ENCODE data around the gene SLC25A48.

The SLC25A48 gene

DNA sequence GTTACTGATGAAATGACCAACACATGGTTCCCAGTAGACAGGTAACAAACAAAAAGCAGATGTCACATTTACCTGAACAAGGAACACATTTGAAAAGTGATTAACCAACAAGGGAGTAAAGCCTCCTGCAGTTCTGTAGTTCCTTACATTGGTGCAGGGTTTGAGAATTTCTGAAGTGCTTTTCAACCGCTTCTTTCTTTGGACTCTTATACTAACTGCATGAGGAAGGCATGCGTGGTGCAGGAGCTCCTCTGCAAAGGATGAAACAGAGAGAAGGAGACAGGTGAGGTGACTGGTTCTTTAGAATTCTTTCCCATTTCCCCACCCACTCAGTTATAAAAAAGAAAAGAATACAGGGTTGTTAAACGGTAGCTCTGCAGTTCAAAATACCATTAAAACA, 65.8 kb downstream of the SLC25A48 start:
- H3K4me3 ChIP-seq (ENCODE audit: low read depth, low read length): no peak overlapping the region
- ChIA-PET POLR2A (no interaction called here), CTCF (interaction anchor here (1.4 to 2.1 kb wide), 3 partner anchors 8 to 182 kb away, joined by 5 to 14 read pairs (median 6); no protein-coding TSS in a partner anchor)
- DNase-seq (ENCODE audit: low read depth, low spot score): no peak
- TF ChIP-seq, protein P1, sequence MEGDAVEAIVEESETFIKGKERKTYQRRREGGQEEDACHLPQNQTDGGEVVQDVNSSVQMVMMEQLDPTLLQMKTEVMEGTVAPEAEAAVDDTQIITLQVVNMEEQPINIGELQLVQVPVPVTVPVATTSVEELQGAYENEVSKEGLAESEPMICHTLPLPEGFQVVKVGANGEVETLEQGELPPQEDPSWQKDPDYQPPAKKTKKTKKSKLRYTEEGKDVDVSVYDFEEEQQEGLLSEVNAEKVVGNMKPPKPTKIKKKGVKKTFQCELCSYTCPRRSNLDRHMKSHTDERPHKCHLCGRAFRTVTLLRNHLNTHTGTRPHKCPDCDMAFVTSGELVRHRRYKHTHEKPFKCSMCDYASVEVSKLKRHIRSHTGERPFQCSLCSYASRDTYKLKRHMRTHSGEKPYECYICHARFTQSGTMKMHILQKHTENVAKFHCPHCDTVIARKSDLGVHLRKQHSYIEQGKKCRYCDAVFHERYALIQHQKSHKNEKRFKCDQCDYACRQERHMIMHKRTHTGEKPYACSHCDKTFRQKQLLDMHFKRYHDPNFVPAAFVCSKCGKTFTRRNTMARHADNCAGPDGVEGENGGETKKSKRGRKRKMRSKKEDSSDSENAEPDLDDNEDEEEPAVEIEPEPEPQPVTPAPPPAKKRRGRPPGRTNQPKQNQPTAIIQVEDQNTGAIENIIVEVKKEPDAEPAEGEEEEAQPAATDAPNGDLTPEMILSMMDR (IDR thresholded peaks at IDR 0.05; ENCODE audit: insufficient read depth, low read length, missing control alignments): no peak

DNA sequence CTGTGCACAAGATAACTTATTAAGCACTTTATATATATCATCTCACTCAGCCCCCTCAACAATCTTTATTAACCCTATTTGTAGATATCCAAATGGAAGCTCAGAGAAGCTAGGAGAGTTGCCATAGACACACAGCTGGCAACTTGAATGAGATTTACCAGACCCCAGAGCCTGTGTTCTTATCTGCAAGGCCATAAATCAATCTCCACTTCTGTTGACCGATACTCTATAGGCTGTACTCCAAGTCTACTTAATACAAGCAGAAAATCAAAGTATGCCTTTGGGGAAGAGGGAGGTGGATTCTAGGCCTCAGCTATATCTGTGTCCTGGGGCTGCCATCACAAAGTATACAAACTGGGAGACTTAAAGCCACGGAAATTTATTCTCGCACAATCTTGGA, 67.2 kb downstream of the SLC25A48 start:
- DNase-seq (ENCODE audit: low read depth, low spot score): no peak
- CTCF ChIA-PET: interaction anchor here (0.7 to 1.0 kb wide), 2 partner anchors 11 to 310 kb away, joined by 3 to 4 read pairs; no protein-coding TSS in a partner anchor
- no peak overlapping the region for H3K4me3 ChIP-seq (ENCODE audit: low read depth, low read length)
- POLR2A ChIA-PET: no interaction called here
- TF ChIP-seq, protein P1 (IDR thresholded peaks at IDR 0.05; ENCODE audit: insufficient read depth, low read length, missing control alignments): no peak

DNA sequence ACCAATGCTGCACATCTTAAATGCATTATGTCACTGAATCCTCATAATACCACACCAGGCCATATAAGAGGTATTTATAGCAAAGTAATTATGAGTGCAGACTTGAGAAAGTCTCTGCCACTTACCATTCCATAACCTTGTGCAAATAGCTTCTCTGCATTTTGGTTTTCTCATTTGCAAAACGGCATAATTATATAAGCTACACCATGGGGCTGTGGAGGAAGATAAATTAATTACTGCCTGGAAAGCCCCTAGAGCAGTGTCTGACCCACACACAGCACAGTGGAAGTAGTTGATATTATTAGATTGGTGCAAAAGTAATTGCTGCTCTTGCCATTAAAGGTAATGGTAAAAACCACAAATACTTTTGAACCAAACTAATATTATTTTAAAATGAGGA, 70.7 kb downstream of the SLC25A48 start:
- TF ChIP-seq, protein P1 (IDR thresholded peaks at IDR 0.05; ENCODE audit: insufficient read depth, low read length, missing control alignments): no peak
- CTCF ChIA-PET: interaction anchor here (1.1 to 2.4 kb wide), 4 partner anchors 14 to 307 kb away, joined by 3 to 7 read pairs (median 4); no protein-coding TSS in a partner anchor
- POLR2A ChIA-PET: no interaction called here
- DNase-seq (ENCODE audit: low read depth, low spot score): no peak
- H3K4me3 ChIP-seq (ENCODE audit: low read depth, low read length): no peak overlapping the region

DNA sequence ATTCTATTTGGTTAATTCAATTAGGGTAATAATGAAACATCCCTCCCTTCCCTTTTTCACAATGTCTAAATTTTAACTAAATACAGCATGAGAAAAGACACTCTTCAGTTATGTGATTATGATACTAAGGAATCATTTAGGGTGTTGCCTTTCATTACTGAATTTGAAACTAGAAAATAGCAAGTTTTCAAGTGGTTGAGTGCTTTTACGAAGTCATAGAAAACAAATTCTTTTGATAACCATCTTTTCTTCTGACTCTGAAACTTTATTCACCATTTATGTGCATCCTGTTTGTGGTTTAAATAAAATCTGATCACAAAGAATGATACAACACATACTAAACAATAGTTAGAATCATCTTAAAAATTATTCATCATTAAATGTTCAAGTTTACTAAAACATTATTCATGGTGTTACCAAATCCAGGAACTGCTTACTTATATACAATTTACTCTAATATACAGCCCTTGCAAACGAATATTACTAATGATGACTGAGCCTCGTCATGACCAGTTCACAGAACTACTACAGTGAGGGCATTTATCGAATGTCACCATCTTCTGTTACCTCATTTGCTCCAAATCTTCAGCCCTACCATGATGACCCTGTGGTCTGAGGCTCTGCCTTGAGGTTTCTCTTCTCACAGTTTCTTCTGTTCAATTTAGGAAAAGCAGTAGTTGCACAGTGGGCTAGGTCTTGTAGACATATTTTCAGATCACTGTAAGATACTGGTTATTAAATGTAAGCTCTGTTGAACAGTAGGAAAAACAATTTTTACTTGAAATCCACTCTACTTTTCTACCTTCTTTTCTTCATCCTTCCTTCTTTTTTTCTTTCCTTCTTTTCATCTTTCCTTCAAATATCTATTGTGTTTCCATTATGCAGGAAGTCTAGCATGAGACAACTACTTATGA, 79.5 kb downstream of the SLC25A48 start:
- H3K4me3 ChIP-seq (ENCODE audit: low read depth, low read length): no peak overlapping the region
- DNase-seq (ENCODE audit: low read depth, low spot score): no peak
- ChIA-PET POLR2A (no interaction called here), CTCF (interaction anchor here (1.5 kb wide), 1 partner anchor 169 kb away, joined by 5 read pairs; no protein-coding TSS in a partner anchor)
- TF ChIP-seq, protein P1 (IDR thresholded peaks at IDR 0.05; ENCODE audit: insufficient read depth, low read length, missing control alignments): no peak

DNA sequence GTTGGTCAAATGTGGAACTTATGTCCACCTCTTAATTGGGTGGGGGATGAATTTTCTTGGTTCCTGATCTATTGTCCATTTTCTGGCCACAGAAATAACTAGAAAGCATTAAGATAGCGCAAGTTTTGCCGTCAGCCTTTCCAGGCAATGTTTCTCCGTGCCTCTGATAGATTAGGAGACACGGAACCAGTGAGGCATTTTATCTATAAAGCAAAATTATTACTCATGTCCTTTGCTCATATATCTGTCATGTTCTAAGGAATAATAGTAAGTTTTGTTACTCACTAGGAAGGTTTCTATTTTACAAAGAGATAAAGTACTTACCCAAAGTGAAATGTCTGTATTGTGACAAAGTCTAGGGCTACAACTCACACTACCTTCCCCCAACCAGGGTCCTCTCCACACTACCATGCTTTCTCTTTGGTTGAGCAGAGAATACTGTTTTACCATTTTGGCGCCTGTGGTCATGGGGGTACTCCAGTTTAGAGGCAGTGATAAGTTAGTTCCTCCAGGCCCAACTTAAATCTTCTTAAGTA, 81.1 kb downstream of the SLC25A48 start:
- no peak for DNase-seq (ENCODE audit: low read depth, low spot score)
- ChIA-PET CTCF (no interaction called here), POLR2A (no interaction called here)
- no peak overlapping the region for H3K4me3 ChIP-seq (ENCODE audit: low read depth, low read length)
- TF ChIP-seq, protein P1 (IDR thresholded peaks at IDR 0.05; ENCODE audit: insufficient read depth, low read length, missing control alignments): no peak

DNA sequence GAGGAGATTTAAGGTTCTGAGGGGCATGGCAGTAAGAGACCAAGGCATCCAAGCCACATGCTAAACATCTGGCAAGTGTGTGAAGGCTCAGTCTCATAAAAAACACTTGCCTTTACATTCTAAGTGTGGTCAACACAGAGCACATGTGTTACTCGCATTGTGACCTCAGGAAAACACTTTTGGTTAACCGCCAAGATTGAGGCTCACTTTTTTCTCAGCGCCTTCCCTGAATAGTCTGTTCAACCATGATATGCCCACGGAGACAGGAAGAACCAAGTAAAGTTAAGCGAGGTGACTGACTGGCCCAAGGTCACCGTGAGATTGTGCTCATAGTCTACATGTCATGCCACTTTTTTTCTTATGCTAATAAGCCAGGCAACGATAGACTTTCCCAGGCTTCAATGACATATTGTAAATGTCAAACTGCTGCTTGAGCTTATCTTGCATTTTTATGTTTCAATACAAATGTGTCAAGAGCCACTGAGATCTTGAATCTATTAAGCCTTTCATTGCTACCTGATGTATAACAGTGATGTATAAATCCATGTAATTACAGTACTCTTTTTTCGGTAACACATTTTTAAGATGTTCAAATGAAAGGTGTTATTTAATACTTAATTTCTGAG, 82.3 kb downstream of the SLC25A48 start:
- POLR2A ChIA-PET: no interaction called here
- DNase-seq (ENCODE audit: low read depth, low spot score): no peak
- no peak overlapping the region for H3K4me3 ChIP-seq (ENCODE audit: low read depth, low read length)
- TF ChIP-seq, protein P1 (IDR thresholded peaks at IDR 0.05; ENCODE audit: insufficient read depth, low read length, missing control alignments): no peak
- CTCF ChIA-PET: no interaction called here

Measured in AG04449 (cell line).